Aorta (tissue), 5 donors: ENCODE measurements around the gene GATA6. TPM values are rescaled to one million over a fixed set of nuclear protein-coding genes. Genes with fewer than 3 reads are reported as not detected.
A peak's percentile ranks its signal among the peaks of the same experiment; 100 is the strongest.

Experiments used
- ATAC-seq: fragments of 200-7000 bp; cut with Tn5 transposase; one replicate; pipeline ENCODE4 v1.9.1; 2022; ENCODE audit warnings: moderate library complexity; ENCODE audit not compliant: low FRiP score
- DNase-seq, 2 donors: peaks; one replicate each; pipeline ENCODE4 v3.0.0-alpha.2; 2020
- H3K27ac ChIP-seq, 2 donors: one replicate each; pipeline ENCODE4 v1.5.1; 2013; ENCODE audit warnings: low read length in 2 of 2, mild to moderate bottlenecking in 2 of 2, moderate library complexity in 2 of 2, control low read depth in 1 of 2, inconsistent platforms in 1 of 2, low read depth in 1 of 2
- H3K27me3 ChIP-seq, 2 donors: one replicate each; pipeline ENCODE4 v1.6.1; 2013; ENCODE audit warnings: control low read depth in 1 of 2, low read length in 1 of 2, mild to moderate bottlenecking in 1 of 2, moderate library complexity in 1 of 2; ENCODE audit not compliant: insufficient read depth in 2 of 2, control insufficient read depth in 1 of 2
- H3K36me3 ChIP-seq, 2 donors: one replicate each; pipeline ENCODE4 v1.6.1; 2013; ENCODE audit warnings: control low read depth in 1 of 2, low read length in 1 of 2, mild to moderate bottlenecking in 1 of 2; ENCODE audit not compliant: insufficient read depth in 2 of 2, control insufficient read depth in 1 of 2
- H3K4me1 ChIP-seq, 2 donors: one replicate each; pipeline ENCODE4 v1.6.1; 2013; ENCODE audit warnings: low read length in 2 of 2, control low read depth in 1 of 2, mild to moderate bottlenecking in 1 of 2, moderate library complexity in 1 of 2; ENCODE audit not compliant: insufficient read depth in 2 of 2, control insufficient read depth in 1 of 2
- H3K4me3 ChIP-seq, 2 donors: one replicate each; pipeline ENCODE4 v1.5.1; 2013; ENCODE audit warnings: low read length in 2 of 2, control low read depth in 1 of 2, mild to moderate bottlenecking in 1 of 2
- H3K9me3 ChIP-seq: one replicate; pipeline ENCODE4 v1.6.1; 2013; ENCODE audit warnings: mild to moderate bottlenecking, low read length; ENCODE audit not compliant: control insufficient read depth
- WGBS, 2 donors: extraction: QIAGEN DNeasy Blood & Tissue Kit; methylation state at CpG; one replicate each; pipeline ENCODE4 v1.1.7; 2013; 5-methylcytosine and 5-hydroxymethylcytosine counted together
- intact Hi-C, 2 donors: fragments of 100-400 bp; cut with DNase I; formaldehyde crosslinking; loops; one replicate each; pipeline versions ENCODE4 v1.14.2 to v1.15.0; 2022
- polyA plus RNA-seq, 2 donors: library from polyadenylated mRNA; stranded (reverse); fragments of 200-250 nt; gene quantifications; one replicate each; pipeline ENCODE4 v1.2.3, GENCODE V29; 2013
- total RNA-seq, 2 donors: library from RNA; stranded (reverse); fragmentation: NEBNext Ultra II Directional; extraction: Animal tissue kit (Norgen Biotek cat#: 25700); gene quantifications; one replicate each; pipeline ENCODE4 v1.2.1, GENCODE V29; 2021
- donor health status: healthy with polysubstance abuse.
- donor health status: Bipolar disorder and iron deficiency.
- donor health status: DM: no; HTN: no; CAD: no.
- donor health status: DM: no; HTN: no; CAD: no.
- donor health status: DM: yes; HTN: yes; CAD: no.

The GATA6 gene
- total and polyA plus RNA-seq, 4 donors: 16.0 to 41.5 (median 30.8) TPM

DNA sequence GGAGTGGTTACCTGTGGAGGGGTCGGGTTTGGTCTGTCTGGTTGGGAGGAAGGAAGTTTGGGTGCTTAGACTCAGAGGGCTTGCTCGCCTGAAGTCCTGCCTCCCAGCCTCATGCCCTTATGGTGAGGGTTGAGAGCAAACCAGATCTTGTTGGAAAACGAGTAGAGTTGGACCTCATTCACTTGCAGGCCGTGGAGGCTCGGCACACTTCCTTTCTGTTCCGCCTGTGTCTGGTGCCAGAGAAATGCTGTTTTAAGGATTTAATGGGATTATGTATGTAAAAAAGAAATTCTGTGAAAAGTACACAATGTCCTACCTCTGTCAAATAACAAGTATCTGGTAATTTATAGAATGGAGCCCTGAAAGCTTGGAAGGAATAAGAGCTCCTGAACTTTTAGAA is 29.6 kb downstream of the GATA6 start:
- Histone ChIP-seq H3K4me1 (peaks cover 4 to 15% of the 10 kb centered on the region in 2 donors), H3K27me3 (no peaks in the 10 kb centered on the region), H3K4me3 (no peak overlapping the region), H3K36me3 (no peaks in the 10 kb centered on the region), H3K27ac (peak overlapping the region; percentile 58 to 64), H3K9me3 (no peaks in the 10 kb centered on the region)
- intact Hi-C loops: no loop called here
- ATAC-seq (no peak), DNase-seq (no peak)
- 4 to 9% methylated on average over 6 of the region's 6 CpGs for WGBS, 2 donors

- ATAC-seq: peak; percentile 54
- H3K9me3 ChIP-seq: no peaks in the 10 kb centered on the region
- peaks cover 11 to 16% of the 10 kb centered on the region in 2 donors for H3K4me1 ChIP-seq
- no peak overlapping the region for H3K4me3 ChIP-seq
- H3K27ac ChIP-seq: peak overlapping the region in 1 of 2 donors; percentile 76
- no peaks in the 10 kb centered on the region for H3K27me3 ChIP-seq
- WGBS, 2 donors: 21 to 35% methylated on average over 30 to 32 of the region's 32 CpGs
- intact Hi-C loops: no loop called here
- peak in 1 of 2 donors; percentile 80 for DNase-seq
- no peaks in the 10 kb centered on the region for H3K36me3 ChIP-seq
Measured at GRCh38 chr18:22200611-22201225, 31.3 kb downstream of the GATA6 start.

- peaks cover 12 to 14% of the 10 kb centered on the region in 2 donors for H3K4me1 ChIP-seq
- no peak overlapping the region for H3K27ac ChIP-seq
- no peak for ATAC-seq
- intact Hi-C loops: no loop called here
- H3K36me3 ChIP-seq: no peaks in the 10 kb centered on the region
- 23 to 27% methylated on average over 1 of the region's 1 CpG for WGBS, 2 donors
- no peak for DNase-seq
- no peak overlapping the region for H3K4me3 ChIP-seq
- no peaks in the 10 kb centered on the region for H3K27me3 ChIP-seq
- H3K9me3 ChIP-seq: no peaks in the 10 kb centered on the region
Measured at GRCh38 chr18:22203035-22203434, 33.6 kb downstream of the GATA6 start.

DNA sequence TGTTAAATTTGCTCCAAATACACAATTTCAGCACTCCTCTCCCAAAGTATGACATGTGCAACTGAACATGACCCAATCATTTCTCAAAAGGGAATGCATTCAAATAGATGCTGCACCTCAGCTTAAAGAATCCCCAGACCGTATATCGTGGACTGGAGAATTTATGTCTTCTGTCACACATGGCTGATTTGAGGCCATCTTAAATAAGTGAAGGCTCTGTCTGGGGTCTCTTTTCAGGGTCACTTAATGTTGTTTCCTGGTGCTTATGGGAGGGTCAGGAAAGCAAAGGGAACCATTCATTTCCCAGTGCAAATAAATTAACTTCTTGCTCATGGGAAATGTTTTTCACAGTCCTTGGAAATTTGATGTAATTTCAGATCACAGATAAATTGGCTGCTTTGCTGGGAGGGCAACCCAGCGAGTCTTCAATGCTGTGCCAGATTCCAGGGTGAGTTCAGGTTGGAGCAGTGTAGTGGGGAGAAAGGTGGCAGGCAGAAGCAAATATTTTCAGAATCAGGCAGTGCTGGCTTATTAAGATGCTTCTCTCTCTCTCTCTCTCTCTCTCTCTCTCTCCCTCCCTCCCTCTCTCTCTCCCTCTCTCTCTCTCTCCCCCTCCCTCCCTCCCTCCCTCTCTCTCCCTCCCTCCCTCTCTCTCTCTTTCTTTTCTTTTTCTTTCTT is 34.3 kb downstream of the GATA6 start:
- ATAC-seq: no peak
- intact Hi-C loops: no loop called here
- Histone ChIP-seq H3K9me3 (no peaks in the 10 kb centered on the region), H3K36me3 (no peaks in the 10 kb centered on the region), H3K27me3 (no peaks in the 10 kb centered on the region), H3K4me3 (no peak overlapping the region), H3K4me1 (peaks cover 12 to 14% of the 10 kb centered on the region in 2 donors), H3K27ac (no peak overlapping the region)
- 28 to 30% methylated on average over 3 of the region's 3 CpGs for WGBS, 2 donors
- no peak for DNase-seq

- DNase-seq (no peak), ATAC-seq (no peak)
- Histone ChIP-seq H3K4me3 (no peak overlapping the region), H3K9me3 (no peaks in the 10 kb centered on the region), H3K27me3 (no peaks in the 10 kb centered on the region), H3K27ac (peak overlapping the region in 1 of 2 donors; percentile 88), H3K36me3 (no peaks in the 10 kb centered on the region), H3K4me1 (peaks cover 10 to 14% of the 10 kb centered on the region in 2 donors)
- 98 to 100% methylated on average over 1 of the region's 1 CpG for WGBS, 2 donors
- intact Hi-C loops: no loop called here
Measured at GRCh38 chr18:22204214-22204536, 34.8 kb downstream of the GATA6 start.

GRCh38 chr18:22204996-22205395 is 35.6 kb downstream of the GATA6 start:
- ATAC-seq: no peak
- 19 to 29% methylated on average over 6 of the region's 6 CpGs for WGBS, 2 donors
- Histone ChIP-seq H3K36me3 (no peaks in the 10 kb centered on the region), H3K4me3 (no peak overlapping the region), H3K27me3 (no peaks in the 10 kb centered on the region), H3K4me1 (peaks cover 12 to 14% of the 10 kb centered on the region in 2 donors), H3K27ac (peak overlapping the region in 1 of 2 donors; percentile 88), H3K9me3 (no peaks in the 10 kb centered on the region)
- intact Hi-C loops: no loop called here
- no peak for DNase-seq

- Histone ChIP-seq H3K27ac (no peak overlapping the region), H3K27me3 (no peaks in the 10 kb centered on the region), H3K4me1 (peaks cover 11 to 14% of the 10 kb centered on the region in 2 donors), H3K9me3 (no peaks in the 10 kb centered on the region), H3K36me3 (no peaks in the 10 kb centered on the region), H3K4me3 (no peak overlapping the region)
- intact Hi-C loops: no loop called here
- no peak for DNase-seq
- 60 to 71% methylated on average over 5 of the region's 5 CpGs for WGBS, 2 donors
- ATAC-seq: peak; percentile 57
Measured at GRCh38 chr18:22207021-22207758, 37.8 kb downstream of the GATA6 start.

DNA sequence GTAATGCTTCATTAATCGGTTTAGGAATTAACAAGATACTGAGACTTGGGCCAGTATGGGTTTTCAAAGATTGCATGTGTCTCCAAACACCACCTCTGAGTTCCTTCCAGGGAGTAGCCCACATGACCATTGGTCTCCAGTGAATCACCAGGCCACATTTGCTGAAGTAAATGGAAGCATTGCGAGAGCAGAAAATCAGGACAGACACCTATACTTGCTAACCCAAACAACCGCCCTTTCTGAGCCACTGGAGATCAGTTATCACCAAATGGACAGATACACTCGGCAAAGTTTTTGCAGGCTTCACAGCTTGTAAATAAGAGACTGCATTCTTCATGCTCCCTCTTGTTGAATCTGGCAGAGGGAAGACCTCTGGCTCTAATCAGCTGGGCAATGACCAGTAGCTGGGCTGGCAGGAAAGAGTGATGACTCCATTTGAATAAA is 40.9 kb downstream of the GATA6 start:
- Histone ChIP-seq H3K27ac (peak overlapping the region in 1 of 2 donors; percentile 48), H3K9me3 (no peaks in the 10 kb centered on the region), H3K4me3 (no peak overlapping the region), H3K4me1 (peaks cover 7% of the 10 kb centered on the region in 2 donors), H3K27me3 (no peaks in the 10 kb centered on the region), H3K36me3 (no peaks in the 10 kb centered on the region)
- 12 to 14% methylated on average over 4 of the region's 4 CpGs for WGBS, 2 donors
- intact Hi-C loops: no loop called here
- DNase-seq (no peak), ATAC-seq (no peak)
